Suprapubic skin (tissue), 4 donors: ENCODE data around the gene SACS.

Source experiments
- EP300 ChIP-seq: sonication (generic); formaldehyde crosslinking; IDR thresholded peaks from one replicate; pipeline ENCODE4 v1.6.1; 2017; ENCODE audit warnings: antibody characterized with exemption
- POLR2A ChIP-seq, 2 donors: fragments of 450-650 bp; IDR thresholded peaks; one replicate each; pipeline ENCODE4 v1.6.1; 2017; ENCODE audit warnings: antibody characterized with exemption in 2 of 2, mild to moderate bottlenecking in 2 of 2, moderate library complexity in 2 of 2
- POLR2AphosphoS5 ChIP-seq, 3 donors: sonication (generic); formaldehyde crosslinking; IDR thresholded peaks; one replicate each; pipeline ENCODE4 v1.6.1; 2017; ENCODE audit warnings: antibody characterized with exemption in 3 of 3
- TF ChIP-seq, protein P1 (sequence below), 2 donors: fragments of 200-600 bp in 1 of 2; fragments of 450-650 bp in 1 of 2; sonication (generic) in 1 of 2; IDR thresholded peaks; one replicate each; pipeline ENCODE4 v1.5.1; 2016 to 2019; ENCODE audit warnings: antibody characterized with exemption in 2 of 2, mild to moderate bottlenecking in 1 of 2, moderate library complexity in 1 of 2

GRCh38 chr13:23347601-23348000 lies 85.9 kb downstream of the SACS start:
- TF ChIP-seq POLR2A (IDR thresholded peaks at IDR 0.05), result no peak
- TF ChIP-seq, protein P1, sequence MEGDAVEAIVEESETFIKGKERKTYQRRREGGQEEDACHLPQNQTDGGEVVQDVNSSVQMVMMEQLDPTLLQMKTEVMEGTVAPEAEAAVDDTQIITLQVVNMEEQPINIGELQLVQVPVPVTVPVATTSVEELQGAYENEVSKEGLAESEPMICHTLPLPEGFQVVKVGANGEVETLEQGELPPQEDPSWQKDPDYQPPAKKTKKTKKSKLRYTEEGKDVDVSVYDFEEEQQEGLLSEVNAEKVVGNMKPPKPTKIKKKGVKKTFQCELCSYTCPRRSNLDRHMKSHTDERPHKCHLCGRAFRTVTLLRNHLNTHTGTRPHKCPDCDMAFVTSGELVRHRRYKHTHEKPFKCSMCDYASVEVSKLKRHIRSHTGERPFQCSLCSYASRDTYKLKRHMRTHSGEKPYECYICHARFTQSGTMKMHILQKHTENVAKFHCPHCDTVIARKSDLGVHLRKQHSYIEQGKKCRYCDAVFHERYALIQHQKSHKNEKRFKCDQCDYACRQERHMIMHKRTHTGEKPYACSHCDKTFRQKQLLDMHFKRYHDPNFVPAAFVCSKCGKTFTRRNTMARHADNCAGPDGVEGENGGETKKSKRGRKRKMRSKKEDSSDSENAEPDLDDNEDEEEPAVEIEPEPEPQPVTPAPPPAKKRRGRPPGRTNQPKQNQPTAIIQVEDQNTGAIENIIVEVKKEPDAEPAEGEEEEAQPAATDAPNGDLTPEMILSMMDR (IDR thresholded peaks at IDR 0.05), result no peak
- TF ChIP-seq POLR2AphosphoS5 (IDR thresholded peaks at IDR 0.05), result no peak
- no peak for TF ChIP-seq EP300
